DOHH2 (cell line): Measurements from ENCODE around the gene CNKSR2.
"Not testable (repeated sequence)": the region's sequence is repeated elsewhere in the genome, so short reads cannot be mapped to it uniquely, and the experiment has no call there.

Source experiments
- H3F3A ChIP-seq: fragments of 200-600 bp; sonication (generic), shearing (Covaris generic); 2 replicates; pipeline ENCODE4 v1.6.0; 2016; ENCODE audit warnings: antibody characterized with exemption, mild to moderate bottlenecking; ENCODE audit not compliant: control insufficient read depth, insufficient read depth
- H3K27ac ChIP-seq: fragments of 200-600 bp; sonication (generic); 2 replicates; pipeline ENCODE4 v1.5.1; 2014; ENCODE audit warnings: low read depth, mild to moderate bottlenecking, low read length, moderate library complexity
- H3K27me3 ChIP-seq: fragments of 200-600 bp; sonication (generic); 2 replicates; pipeline ENCODE4 v1.6.1; 2014; ENCODE audit warnings: mild to moderate bottlenecking, low read length, mixed read lengths; ENCODE audit not compliant: control insufficient read depth
- H3K36me3 ChIP-seq: fragments of 200-600 bp; sonication (generic); 2 replicates; pipeline ENCODE4 v1.6.1; 2014; ENCODE audit warnings: mild to moderate bottlenecking, low read length, moderate library complexity, mixed read lengths; ENCODE audit not compliant: control insufficient read depth
- H3K4me1 ChIP-seq: fragments of 200-600 bp; sonication (generic); 2 replicates; pipeline ENCODE4 v1.6.1; 2014; ENCODE audit warnings: mild to moderate bottlenecking, low read length, mixed read lengths; ENCODE audit not compliant: control insufficient read depth
- H3K4me2 ChIP-seq: fragments of 200-600 bp; sonication (generic); 2 replicates; pipeline ENCODE4 v1.6.0; 2014; ENCODE audit warnings: mild to moderate bottlenecking, low read length, moderate library complexity
- H3K4me3 ChIP-seq: fragments of 200-600 bp; sonication (generic); 2 replicates; pipeline ENCODE4 v1.5.1; 2014; ENCODE audit warnings: mild to moderate bottlenecking, low read length, mixed read lengths
- H3K79me2 ChIP-seq: fragments of 200-600 bp; sonication (generic); 2 replicates; pipeline ENCODE4 v1.6.1; 2014; ENCODE audit warnings: mild to moderate bottlenecking, low read length, mixed read lengths; ENCODE audit not compliant: control insufficient read depth
- H3K9me2 ChIP-seq: fragments of 200-600 bp; sonication (generic); replicated peaks from 2 replicates; pipeline ENCODE4 v1.6.1; 2014; ENCODE audit warnings: mild to moderate bottlenecking, low read length, mixed read lengths; ENCODE audit not compliant: control insufficient read depth
- H3K9me3 ChIP-seq: fragments of 200-600 bp; sonication (generic); 2 replicates; pipeline ENCODE4 v1.6.1; 2014; ENCODE audit warnings: antibody characterized with exemption, low read length, mixed read lengths; ENCODE audit not compliant: control insufficient read depth, insufficient read depth
- H4K20me1 ChIP-seq: fragments of 200-600 bp; sonication (generic); 2 replicates; pipeline ENCODE4 v1.6.0; 2014; ENCODE audit warnings: low read depth, mild to moderate bottlenecking, antibody characterized with exemption, low read length, moderate library complexity; ENCODE audit not compliant: control insufficient read depth, insufficient read depth
- CTCF ChIP-seq: fragments of 200-600 bp; sonication (generic); IDR thresholded peaks from one replicate; pipeline ENCODE4 v1.5.1; 2014; ENCODE audit warnings: antibody characterized with exemption, mild to moderate bottlenecking, low read depth, low read length; ENCODE audit not compliant: poor library complexity, severe bottlenecking
- EZH2phosphoT487 ChIP-seq: fragments of 200-600 bp; sonication (generic); IDR thresholded peaks from 2 replicates; pipeline ENCODE4 v1.6.1; 2017; ENCODE audit warnings: borderline replicate concordance, mild to moderate bottlenecking, antibody characterized with exemption, low read length, moderate library complexity, mixed read lengths

Gene CNKSR2

GRCh38 chrX:21476909-21477308, 102.7 kb downstream of the CNKSR2 start:
- no peak for TF ChIP-seq EZH2phosphoT487
- TF ChIP-seq CTCF: no peak
- Histone ChIP-seq H3F3A (no peaks in the 10 kb centered on the region), H3K27me3 (no peaks in the 10 kb centered on the region), H3K36me3 (no peaks in the 10 kb centered on the region), H3K4me1 (no peaks in the 10 kb centered on the region), H3K27ac (no peak overlapping the region), H3K4me3 (no peak overlapping the region), H4K20me1 (no peaks in the 10 kb centered on the region), H3K79me2 (no peaks in the 10 kb centered on the region), H3K9me3 (no peaks in the 10 kb centered on the region), H3K4me2 (no peak overlapping the region), H3K9me2 (no peaks in the 10 kb centered on the region)

- H3K9me3 ChIP-seq: no peaks in the 10 kb centered on the region
- H3K4me3 ChIP-seq: no peak overlapping the region
- H4K20me1 ChIP-seq: no peaks in the 10 kb centered on the region
- no peak overlapping the region for H3K4me2 ChIP-seq
- no peak overlapping the region for H3K27ac ChIP-seq
- H3F3A ChIP-seq: no peaks in the 10 kb centered on the region
- H3K4me1 ChIP-seq: no peaks in the 10 kb centered on the region
- H3K9me2 ChIP-seq: no peaks in the 10 kb centered on the region
- TF ChIP-seq CTCF (peak; percentile 45), EZH2phosphoT487 (no peak)
- no peaks in the 10 kb centered on the region for H3K36me3 ChIP-seq
- no peaks in the 10 kb centered on the region for H3K79me2 ChIP-seq
- no peaks in the 10 kb centered on the region for H3K27me3 ChIP-seq
Measured at GRCh38 chrX:21479695-21480270, 105.6 kb downstream of the CNKSR2 start.

GRCh38 chrX:21481761-21482160, 107.5 kb downstream of the CNKSR2 start:
- Histone ChIP-seq H3K4me3 (no peak overlapping the region), H3K9me3 (no peaks in the 10 kb centered on the region), H4K20me1 (no peaks in the 10 kb centered on the region), H3K79me2 (no peaks in the 10 kb centered on the region), H3K27me3 (no peaks in the 10 kb centered on the region), H3K36me3 (no peaks in the 10 kb centered on the region), H3K4me1 (no peaks in the 10 kb centered on the region), H3K9me2 (no peaks in the 10 kb centered on the region), H3K27ac (no peak overlapping the region), H3F3A (no peaks in the 10 kb centered on the region), H3K4me2 (no peak overlapping the region)
- no peak for TF ChIP-seq CTCF
- TF ChIP-seq EZH2phosphoT487: no peak

- H4K20me1 ChIP-seq, H3K4me1 ChIP-seq, H3F3A ChIP-seq, H3K4me2 ChIP-seq, H3K36me3 ChIP-seq, H3K9me3 ChIP-seq, H3K4me3 ChIP-seq, H3K27ac ChIP-seq, H3K27me3 ChIP-seq, H3K79me2 ChIP-seq, H3K9me2 ChIP-seq: not testable (repeated sequence)
Measured at GRCh38 chrX:21484051-21484450, 109.8 kb downstream of the CNKSR2 start.
